ENCODE measurements around the gene ZNF614. TPM values are rescaled to one million over a fixed set of nuclear protein-coding genes. Genes with fewer than 3 reads are reported as not detected.
A peak's percentile ranks its signal among the peaks of the same experiment; 100 is the strongest.
"Not testable (repeated sequence)": the region's sequence is repeated elsewhere in the genome, so short reads cannot be mapped to it uniquely, and the experiment has no call there.

Gene ZNF614
- total RNA-seq, 1 donor from 2014 or later = 14.8 TPM

- H3K27ac Mint-ChIP-seq = peak within 1 kb of the TSS; percentile 99
- H3K4me3 Mint-ChIP-seq (ENCODE audit: low read depth) = peak within 1 kb of the TSS; percentile 96
- H3K27me3 Mint-ChIP-seq = no peaks in the 10 kb centered on the region
- peaks cover 48% of the 10 kb centered on the region for H3K9me3 Mint-ChIP-seq (ENCODE audit: low read depth)
- peaks cover 55% of the 10 kb centered on the region for H3K36me3 Mint-ChIP-seq (ENCODE audit: insufficient read depth)
- H3K4me1 Mint-ChIP-seq (ENCODE audit: low read depth) = peaks cover 6% of the 10 kb centered on the region
- TF ChIP-seq CTCF (IDR thresholded peaks at IDR 0.05; ENCODE audit: unreplicated experiment) = no peak
- DNase-seq (ENCODE audit: low spot score, unreplicated experiment) = peak; percentile 82
These were observed 20.6 kb upstream of the ZNF614 start, which contains the start of gene ZNF432 for GRCh38 chr19:52048555-52049501. Gene ZNF432, minus strand, starts transcription at chr19:52048838. Its CDS starts 1,970 bp downstream, at chr19:52046868.

DNA sequence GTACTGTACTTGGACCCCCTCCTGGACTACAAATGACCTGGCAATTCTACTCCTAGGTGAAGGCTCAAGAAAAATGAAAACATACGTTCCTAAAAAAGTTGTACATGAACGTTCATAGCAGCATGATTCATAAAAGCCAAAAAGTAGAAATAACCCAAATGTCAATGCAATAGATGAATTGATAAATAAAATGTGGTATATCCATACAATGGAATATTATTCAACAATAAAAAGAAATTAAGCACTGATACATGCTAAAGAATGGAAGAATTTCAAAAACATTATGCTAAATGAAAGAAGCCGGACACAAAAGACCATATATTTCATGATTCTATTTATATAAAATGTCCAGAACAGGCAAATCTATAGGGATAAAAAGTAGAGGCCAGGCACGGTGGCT, 11.0 kb upstream of the ZNF614 start:
- H3K36me3 Mint-ChIP-seq (ENCODE audit: insufficient read depth) = peaks cover 90% of the 10 kb centered on the region
- H3K27ac Mint-ChIP-seq = no peak overlapping the region
- no peak for TF ChIP-seq CTCF (IDR thresholded peaks at IDR 0.05; ENCODE audit: unreplicated experiment)
- H3K4me1 Mint-ChIP-seq (ENCODE audit: low read depth) = no peaks in the 10 kb centered on the region
- peaks cover 73% of the 10 kb centered on the region for H3K9me3 Mint-ChIP-seq (ENCODE audit: low read depth)
- DNase-seq (ENCODE audit: low spot score, unreplicated experiment) = no peak
- H3K27me3 Mint-ChIP-seq = no peaks in the 10 kb centered on the region
- H3K4me3 Mint-ChIP-seq (ENCODE audit: low read depth) = no peak overlapping the region

DNA sequence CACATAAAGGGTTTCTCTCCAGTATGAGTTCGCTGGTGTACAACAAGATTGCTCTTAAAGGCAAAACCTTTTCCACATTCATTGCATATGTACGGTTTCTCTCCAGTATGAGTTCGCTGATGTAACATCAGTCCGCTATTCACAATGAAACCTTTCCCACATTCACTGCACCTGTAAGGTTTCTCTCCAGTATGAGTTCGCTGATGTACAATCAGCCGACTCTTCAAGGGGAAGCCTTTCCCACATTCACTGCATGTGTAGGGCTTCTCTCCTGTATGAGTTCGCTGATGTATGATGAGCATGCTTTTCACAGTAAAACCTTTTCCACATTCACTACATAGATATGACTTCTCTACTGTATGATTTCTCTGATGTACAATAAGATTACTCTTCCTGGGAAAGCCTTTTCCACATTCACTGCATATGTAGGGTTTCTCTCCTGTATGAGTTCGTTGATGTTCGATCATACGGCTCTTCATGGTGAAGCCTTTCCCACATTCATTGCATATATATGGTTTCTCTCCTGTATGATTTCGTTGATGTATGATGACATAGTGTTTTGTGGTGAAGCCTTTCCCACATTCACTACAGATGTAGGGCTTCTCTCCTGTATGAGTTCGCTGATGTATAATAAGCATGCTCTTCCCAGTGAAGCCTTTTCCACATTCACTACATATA, 6.0 kb upstream of the ZNF614 start:
- no peak overlapping the region for H3K4me3 Mint-ChIP-seq (ENCODE audit: low read depth)
- H3K27ac Mint-ChIP-seq = peak overlapping the region; percentile 89
- no peaks in the 10 kb centered on the region for H3K27me3 Mint-ChIP-seq
- H3K36me3 Mint-ChIP-seq (ENCODE audit: insufficient read depth) = peaks cover 81% of the 10 kb centered on the region
- H3K9me3 Mint-ChIP-seq (ENCODE audit: low read depth) = peaks cover 67% of the 10 kb centered on the region
- DNase-seq (ENCODE audit: low spot score, unreplicated experiment) = no peak
- no peaks in the 10 kb centered on the region for H3K4me1 Mint-ChIP-seq (ENCODE audit: low read depth)
- TF ChIP-seq CTCF (IDR thresholded peaks at IDR 0.05; ENCODE audit: unreplicated experiment) = no peak

DNA sequence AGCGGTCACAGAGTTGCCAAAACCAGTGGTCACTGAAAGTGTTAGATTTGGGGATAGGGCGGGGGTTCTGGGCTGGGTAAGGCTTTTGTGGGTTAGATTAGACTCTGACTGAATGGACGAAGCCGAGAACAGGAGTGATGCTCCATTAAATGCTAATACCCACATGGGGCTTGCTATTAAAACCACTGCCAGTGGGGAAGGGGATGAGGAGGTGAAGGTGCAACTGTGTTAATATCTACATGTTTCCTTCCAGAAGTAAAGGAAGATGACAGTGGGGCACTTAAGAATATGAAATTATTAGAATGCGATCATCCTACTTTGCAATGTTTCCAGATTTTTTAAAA, 573 bp upstream of the ZNF614 start:
- peaks cover 45% of the 10 kb centered on the region for H3K9me3 Mint-ChIP-seq (ENCODE audit: low read depth)
- no peak for DNase-seq (ENCODE audit: low spot score, unreplicated experiment)
- peaks cover 16% of the 10 kb centered on the region for H3K4me1 Mint-ChIP-seq (ENCODE audit: low read depth)

GRCh38 chr19:52026255-52026990, 1.8 kb downstream of the ZNF614 start:
- Mint-ChIP-seq H3K27ac (peak overlapping the region; percentile 86), H3K36me3 (ENCODE audit: insufficient read depth) (peaks cover 69% of the 10 kb centered on the region)
- not testable (repeated sequence) for H3K27me3 Mint-ChIP-seq

More for the DNA sequence above, 573 bp upstream of the ZNF614 start:
- no peak for TF ChIP-seq CTCF (IDR thresholded peaks at IDR 0.05; ENCODE audit: unreplicated experiment)
- Mint-ChIP-seq H3K36me3 (ENCODE audit: insufficient read depth) (peaks cover 64% of the 10 kb centered on the region), H3K27me3 (no peaks in the 10 kb centered on the region), H3K27ac (peak overlapping the region; percentile 96), H3K4me3 (ENCODE audit: low read depth) (peak overlapping the region; percentile 97)

GRCh38 chr19:52024478-52024877, 3.7 kb downstream of the ZNF614 start:
- H3K27me3 Mint-ChIP-seq; H3K27ac Mint-ChIP-seq; DNase-seq (ENCODE audit: low spot score, unreplicated experiment): not testable (repeated sequence)
- peaks cover 74% of the 10 kb centered on the region for H3K36me3 Mint-ChIP-seq (ENCODE audit: insufficient read depth)
- peak overlapping the region; percentile 19 for H3K4me3 Mint-ChIP-seq (ENCODE audit: low read depth)
- H3K9me3 Mint-ChIP-seq (ENCODE audit: low read depth) = peaks cover 57% of the 10 kb centered on the region
- peaks cover 16% of the 10 kb centered on the region for H3K4me1 Mint-ChIP-seq (ENCODE audit: low read depth)

More at GRCh38 chr19:52026255-52026990, 1.8 kb downstream of the ZNF614 start:
- Mint-ChIP-seq H3K4me3 (ENCODE audit: low read depth) (peak overlapping the region; percentile 97), H3K4me1 (ENCODE audit: low read depth) (peaks cover 16% of the 10 kb centered on the region), H3K9me3 (ENCODE audit: low read depth) (peaks cover 49% of the 10 kb centered on the region)
- not testable (repeated sequence) for DNase-seq (ENCODE audit: low spot score, unreplicated experiment)

Measured in progenitor cell of endocrine pancreas (in vitro differentiated cells).